ENCODE results near the gene GINM1. TPM values are rescaled to one million over a fixed set of nuclear protein-coding genes. Genes with fewer than 3 reads are reported as not detected.

Gene GINM1
- total RNA-seq, 1 experiment from 2014 or later: 14.5 TPM

GRCh38 chr6:149586149-149586548 is 20.0 kb downstream of the GINM1 start:
- Histone ChIP-seq H4K20me1 (ENCODE audit: insufficient read depth) (no peaks in the 10 kb centered on the region), H3K4me3 (no peak overlapping the region), H3K9me3 (ENCODE audit: insufficient read depth, low read depth) (no peaks in the 10 kb centered on the region), H3K4me2 (no peak overlapping the region), H2AFZ (no peak overlapping the region), H3K36me3 (ENCODE audit: low read depth) (0 out of 2 replicates have a peak, but pooled peaks cover 3% of the 10 kb centered on the region), H3K4me1 (replicated peaks; ENCODE audit: insufficient read depth) (no peaks in the 10 kb centered on the region), H3K9me2 (ENCODE audit: insufficient read depth) (no peaks in the 10 kb centered on the region), H3F3A (ENCODE audit: insufficient read depth, low read depth) (0 out of 2 replicates have a peak, but pooled peaks cover 3% of the 10 kb centered on the region), H3K79me2 (ENCODE audit: low read depth) (no peaks in the 10 kb centered on the region), H3K27ac (no peak overlapping the region), H3K27me3 (ENCODE audit: insufficient read depth, low read depth) (no peaks in the 10 kb centered on the region)
- CTCF ChIA-PET: no interaction called here
- intact Hi-C loops (cut with micrococcal nuclease; ENCODE audit: unreplicated experiment): no loop called here
- no TSS peak for BruUV-seq (replicated peaks)
- POLR2A ChIA-PET (ENCODE audit: unreplicated experiment): no interaction called here
- TF ChIP-seq EZH2 (IDR thresholded peaks at IDR 0.05; ENCODE audit: low read depth) (no peak), CTCF (conservative IDR thresholded peaks at IDR 0.05) (no peak)
- no peak for DNase-seq

- no peak for DNase-seq
- H3K4me1 ChIP-seq (replicated peaks; ENCODE audit: insufficient read depth): no peaks in the 10 kb centered on the region
- no peaks in the 10 kb centered on the region for H3K79me2 ChIP-seq (ENCODE audit: low read depth)
- peaks cover 13% of the 10 kb centered on the region; the same call in 1 of the 2 replicates for H3F3A ChIP-seq (ENCODE audit: insufficient read depth, low read depth)
- no peaks in the 10 kb centered on the region for H3K9me3 ChIP-seq (ENCODE audit: insufficient read depth, low read depth)
- no peaks in the 10 kb centered on the region for H3K27me3 ChIP-seq (ENCODE audit: insufficient read depth, low read depth)
- H3K36me3 ChIP-seq (ENCODE audit: low read depth): peaks cover 6% of the 10 kb centered on the region
- ChIA-PET CTCF (no interaction called here), POLR2A (ENCODE audit: unreplicated experiment) (no interaction called here)
- no peak overlapping the region for H3K4me2 ChIP-seq
- no peaks in the 10 kb centered on the region for H4K20me1 ChIP-seq (ENCODE audit: insufficient read depth)
- no peaks in the 10 kb centered on the region for H3K9me2 ChIP-seq (ENCODE audit: insufficient read depth)
- H3K27ac ChIP-seq: no peak overlapping the region
- no TSS peak for BruUV-seq (replicated peaks)
- H2AFZ ChIP-seq: no peak overlapping the region
- no peak overlapping the region for H3K4me3 ChIP-seq
- TF ChIP-seq EZH2 (IDR thresholded peaks at IDR 0.05; ENCODE audit: low read depth): no peak
- TF ChIP-seq CTCF (conservative IDR thresholded peaks at IDR 0.05): no peak
- intact Hi-C loops (cut with micrococcal nuclease; ENCODE audit: unreplicated experiment): no loop called here
These were observed 26.8 kb downstream of the GINM1 start for GRCh38 chr6:149592983-149593382.

- ChIA-PET CTCF (no interaction called here), POLR2A (ENCODE audit: unreplicated experiment) (no interaction called here)
- intact Hi-C loops (cut with micrococcal nuclease; ENCODE audit: unreplicated experiment): no loop called here
- Histone ChIP-seq H3K27me3 (ENCODE audit: insufficient read depth, low read depth) (no peaks in the 10 kb centered on the region), H2AFZ (no peak overlapping the region), H3K4me2 (no peak overlapping the region), H3K79me2 (ENCODE audit: low read depth) (no peaks in the 10 kb centered on the region), H4K20me1 (ENCODE audit: insufficient read depth) (no peaks in the 10 kb centered on the region), H3F3A (ENCODE audit: insufficient read depth, low read depth) (peaks cover 13% of the 10 kb centered on the region; the same call in 1 of the 2 replicates), H3K27ac (no peak overlapping the region), H3K9me3 (ENCODE audit: insufficient read depth, low read depth) (no peaks in the 10 kb centered on the region), H3K4me3 (no peak overlapping the region), H3K36me3 (ENCODE audit: low read depth) (peaks cover 6% of the 10 kb centered on the region), H3K9me2 (ENCODE audit: insufficient read depth) (no peaks in the 10 kb centered on the region), H3K4me1 (replicated peaks; ENCODE audit: insufficient read depth) (no peaks in the 10 kb centered on the region)
- no peak for DNase-seq
- BruUV-seq (replicated peaks): no TSS peak
- TF ChIP-seq EZH2 (IDR thresholded peaks at IDR 0.05; ENCODE audit: low read depth): no peak
These were observed 27.2 kb downstream of the GINM1 start for GRCh38 chr6:149593408-149593807.

- no TSS peak for BruUV-seq (replicated peaks)
These were observed 34.3 kb downstream of the GINM1 start for GRCh38 chr6:149600508-149600907.

More at GRCh38 chr6:149600508-149600907, 34.3 kb downstream of the GINM1 start:
- intact Hi-C loops (cut with micrococcal nuclease; ENCODE audit: unreplicated experiment): no loop called here
- no peaks in the 10 kb centered on the region for H3K4me1 ChIP-seq (replicated peaks; ENCODE audit: insufficient read depth)
- H3K79me2 ChIP-seq (ENCODE audit: low read depth): no peaks in the 10 kb centered on the region
- POLR2A ChIA-PET (ENCODE audit: unreplicated experiment): interaction anchor here (0.6 kb wide), 1 partner anchor 1382 kb away, joined by 4 read pairs; no protein-coding TSS in a partner anchor
- H3K27ac ChIP-seq: no peak overlapping the region
- H3K27me3 ChIP-seq (ENCODE audit: insufficient read depth, low read depth): no peaks in the 10 kb centered on the region
- peaks cover 10% of the 10 kb centered on the region; the same call in 1 of the 2 replicates for H3F3A ChIP-seq (ENCODE audit: insufficient read depth, low read depth)
- H3K9me2 ChIP-seq (ENCODE audit: insufficient read depth): no peaks in the 10 kb centered on the region
- no peaks in the 10 kb centered on the region for H4K20me1 ChIP-seq (ENCODE audit: insufficient read depth)
- no peak overlapping the region for H2AFZ ChIP-seq
- no peak overlapping the region for H3K4me3 ChIP-seq
- H3K4me2 ChIP-seq: no peak overlapping the region
- no peak for DNase-seq
- CTCF ChIA-PET: no interaction called here
- no peaks in the 10 kb centered on the region for H3K9me3 ChIP-seq (ENCODE audit: insufficient read depth, low read depth)
- no peaks in the 10 kb centered on the region for H3K36me3 ChIP-seq (ENCODE audit: low read depth)
- TF ChIP-seq EZH2 (IDR thresholded peaks at IDR 0.05; ENCODE audit: low read depth) (no peak), CTCF (conservative IDR thresholded peaks at IDR 0.05) (no peak)

Measured in PC-9 (cell line).